HEK293 (cell line): Measurements from ENCODE around the gene KRT79.

Experiments
- KLF16 ChIP-seq: fragments of 450-650 bp; formaldehyde crosslinking; IDR thresholded peaks from 2 replicates; pipeline ENCODE4 v1.5.1; 2017; ENCODE audit warnings: missing biosample characterization, missing genetic modification characterization
- KLF9 ChIP-seq: fragments of 450-650 bp; formaldehyde crosslinking; IDR thresholded peaks from 2 replicates; pipeline ENCODE4 v1.5.1; 2016; ENCODE audit warnings: missing biosample characterization, missing genetic modification characterization, low read depth
- ZNF146 ChIP-seq: fragments of 450-650 bp; formaldehyde crosslinking; IDR thresholded peaks from 2 replicates; pipeline ENCODE4 v1.5.1; 2016; ENCODE audit warnings: missing biosample characterization, missing genetic modification characterization
- ZNF324 ChIP-seq: fragments of 450-650 bp; formaldehyde crosslinking; IDR thresholded peaks from 2 replicates; pipeline ENCODE4 v1.5.1; 2016; ENCODE audit warnings: missing biosample characterization, missing genetic modification characterization
- ZNF596 ChIP-seq: fragments of 450-650 bp; IDR thresholded peaks from 2 replicates; pipeline ENCODE4 v1.5.0; 2018; ENCODE audit warnings: missing biosample characterization, mild to moderate bottlenecking, missing genetic modification characterization, moderate library complexity
- ZNF670 ChIP-seq: fragments of 450-650 bp; formaldehyde crosslinking; IDR thresholded peaks from 2 replicates; pipeline ENCODE4 v1.5.1; 2016; ENCODE audit warnings: missing biosample characterization, missing genetic modification characterization, low read depth
- TF ChIP-seq, protein P1 (sequence below): fragments of 450-650 bp; formaldehyde crosslinking; IDR thresholded peaks from 2 replicates; pipeline ENCODE4 v1.5.1; 2016; ENCODE audit warnings: missing biosample characterization, missing genetic modification characterization
- TF ChIP-seq, protein P2 (sequence below): fragments of 450-650 bp; formaldehyde crosslinking; IDR thresholded peaks from 2 replicates; pipeline ENCODE4 v1.5.1; 2016; ENCODE audit warnings: missing biosample characterization, missing genetic modification characterization, borderline replicate concordance
- TF ChIP-seq, protein P3 (sequence below): fragments of 450-650 bp; formaldehyde crosslinking; IDR thresholded peaks from 2 replicates; pipeline ENCODE4 v1.5.1; 2016; ENCODE audit warnings: missing biosample characterization, missing genetic modification characterization
- TF ChIP-seq, protein P4 (sequence below): fragments of 450-650 bp; formaldehyde crosslinking; IDR thresholded peaks from 2 replicates; pipeline ENCODE4 v1.5.1; 2016; ENCODE audit warnings: missing biosample characterization, missing genetic modification characterization
- TF ChIP-seq, protein P5 (sequence below): fragments of 450-650 bp; formaldehyde crosslinking; IDR thresholded peaks from 2 replicates; pipeline ENCODE4 v1.5.0; 2017; ENCODE audit warnings: missing biosample characterization, missing genetic modification characterization, borderline replicate concordance
- TF ChIP-seq, protein P6 (sequence below): fragments of 450-650 bp; formaldehyde crosslinking; IDR thresholded peaks from 2 replicates; pipeline ENCODE4 v1.5.1; 2016; ENCODE audit warnings: missing biosample characterization, missing genetic modification characterization

DNA sequence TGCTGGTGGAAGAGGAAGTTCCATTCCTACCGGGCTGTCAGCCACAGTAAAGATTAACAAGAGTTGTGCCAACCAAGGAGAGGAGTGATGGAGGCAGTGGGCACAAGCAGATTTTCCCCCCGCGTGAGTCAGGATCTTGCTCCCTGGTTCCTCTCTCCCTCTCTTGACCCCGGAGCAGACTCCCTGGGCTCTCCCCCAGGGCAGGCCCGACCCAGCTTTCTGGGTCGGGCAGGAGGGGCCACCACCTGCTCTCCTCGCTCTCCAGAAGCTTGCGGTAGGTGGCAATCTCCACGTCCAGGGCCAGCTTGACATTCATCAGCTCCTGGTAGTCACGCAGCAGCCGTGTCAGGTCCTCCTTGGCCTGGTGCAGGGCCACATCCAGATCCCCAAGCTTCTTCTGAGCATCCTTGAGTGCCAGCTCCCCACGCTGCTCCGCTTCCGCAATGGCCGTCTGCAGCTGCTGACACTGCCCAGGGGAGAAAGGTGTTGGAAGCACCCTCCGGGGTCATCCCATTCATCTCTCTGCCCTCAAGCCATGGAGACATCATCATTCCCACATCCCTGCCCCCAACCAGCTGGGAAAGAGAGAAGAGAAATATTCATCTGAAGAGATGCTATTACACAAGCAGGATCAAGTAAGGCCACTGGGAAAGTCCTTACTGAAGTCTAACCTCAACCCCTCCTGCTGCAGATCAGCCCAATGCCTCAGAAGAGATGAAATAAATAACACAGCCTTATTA, 11.2 kb downstream of the KRT79 start:
- TF ChIP-seq, protein P1, sequence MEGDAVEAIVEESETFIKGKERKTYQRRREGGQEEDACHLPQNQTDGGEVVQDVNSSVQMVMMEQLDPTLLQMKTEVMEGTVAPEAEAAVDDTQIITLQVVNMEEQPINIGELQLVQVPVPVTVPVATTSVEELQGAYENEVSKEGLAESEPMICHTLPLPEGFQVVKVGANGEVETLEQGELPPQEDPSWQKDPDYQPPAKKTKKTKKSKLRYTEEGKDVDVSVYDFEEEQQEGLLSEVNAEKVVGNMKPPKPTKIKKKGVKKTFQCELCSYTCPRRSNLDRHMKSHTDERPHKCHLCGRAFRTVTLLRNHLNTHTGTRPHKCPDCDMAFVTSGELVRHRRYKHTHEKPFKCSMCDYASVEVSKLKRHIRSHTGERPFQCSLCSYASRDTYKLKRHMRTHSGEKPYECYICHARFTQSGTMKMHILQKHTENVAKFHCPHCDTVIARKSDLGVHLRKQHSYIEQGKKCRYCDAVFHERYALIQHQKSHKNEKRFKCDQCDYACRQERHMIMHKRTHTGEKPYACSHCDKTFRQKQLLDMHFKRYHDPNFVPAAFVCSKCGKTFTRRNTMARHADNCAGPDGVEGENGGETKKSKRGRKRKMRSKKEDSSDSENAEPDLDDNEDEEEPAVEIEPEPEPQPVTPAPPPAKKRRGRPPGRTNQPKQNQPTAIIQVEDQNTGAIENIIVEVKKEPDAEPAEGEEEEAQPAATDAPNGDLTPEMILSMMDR (tag by site-specific recombination): no peak
- TF ChIP-seq ZNF596 (tag by site-specific recombination): no peak
- no peak for TF ChIP-seq ZNF670 (tag by site-specific recombination)
- no peak for TF ChIP-seq KLF16 (tag by site-specific recombination)
- TF ChIP-seq ZNF324 (tag by site-specific recombination): no peak
- TF ChIP-seq, protein P2, sequence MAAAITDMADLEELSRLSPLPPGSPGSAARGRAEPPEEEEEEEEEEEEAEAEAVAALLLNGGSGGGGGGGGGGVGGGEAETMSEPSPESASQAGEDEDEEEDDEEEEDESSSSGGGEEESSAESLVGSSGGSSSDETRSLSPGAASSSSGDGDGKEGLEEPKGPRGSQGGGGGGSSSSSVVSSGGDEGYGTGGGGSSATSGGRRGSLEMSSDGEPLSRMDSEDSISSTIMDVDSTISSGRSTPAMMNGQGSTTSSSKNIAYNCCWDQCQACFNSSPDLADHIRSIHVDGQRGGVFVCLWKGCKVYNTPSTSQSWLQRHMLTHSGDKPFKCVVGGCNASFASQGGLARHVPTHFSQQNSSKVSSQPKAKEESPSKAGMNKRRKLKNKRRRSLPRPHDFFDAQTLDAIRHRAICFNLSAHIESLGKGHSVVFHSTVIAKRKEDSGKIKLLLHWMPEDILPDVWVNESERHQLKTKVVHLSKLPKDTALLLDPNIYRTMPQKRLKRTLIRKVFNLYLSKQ: no peak
- TF ChIP-seq, protein P3, sequence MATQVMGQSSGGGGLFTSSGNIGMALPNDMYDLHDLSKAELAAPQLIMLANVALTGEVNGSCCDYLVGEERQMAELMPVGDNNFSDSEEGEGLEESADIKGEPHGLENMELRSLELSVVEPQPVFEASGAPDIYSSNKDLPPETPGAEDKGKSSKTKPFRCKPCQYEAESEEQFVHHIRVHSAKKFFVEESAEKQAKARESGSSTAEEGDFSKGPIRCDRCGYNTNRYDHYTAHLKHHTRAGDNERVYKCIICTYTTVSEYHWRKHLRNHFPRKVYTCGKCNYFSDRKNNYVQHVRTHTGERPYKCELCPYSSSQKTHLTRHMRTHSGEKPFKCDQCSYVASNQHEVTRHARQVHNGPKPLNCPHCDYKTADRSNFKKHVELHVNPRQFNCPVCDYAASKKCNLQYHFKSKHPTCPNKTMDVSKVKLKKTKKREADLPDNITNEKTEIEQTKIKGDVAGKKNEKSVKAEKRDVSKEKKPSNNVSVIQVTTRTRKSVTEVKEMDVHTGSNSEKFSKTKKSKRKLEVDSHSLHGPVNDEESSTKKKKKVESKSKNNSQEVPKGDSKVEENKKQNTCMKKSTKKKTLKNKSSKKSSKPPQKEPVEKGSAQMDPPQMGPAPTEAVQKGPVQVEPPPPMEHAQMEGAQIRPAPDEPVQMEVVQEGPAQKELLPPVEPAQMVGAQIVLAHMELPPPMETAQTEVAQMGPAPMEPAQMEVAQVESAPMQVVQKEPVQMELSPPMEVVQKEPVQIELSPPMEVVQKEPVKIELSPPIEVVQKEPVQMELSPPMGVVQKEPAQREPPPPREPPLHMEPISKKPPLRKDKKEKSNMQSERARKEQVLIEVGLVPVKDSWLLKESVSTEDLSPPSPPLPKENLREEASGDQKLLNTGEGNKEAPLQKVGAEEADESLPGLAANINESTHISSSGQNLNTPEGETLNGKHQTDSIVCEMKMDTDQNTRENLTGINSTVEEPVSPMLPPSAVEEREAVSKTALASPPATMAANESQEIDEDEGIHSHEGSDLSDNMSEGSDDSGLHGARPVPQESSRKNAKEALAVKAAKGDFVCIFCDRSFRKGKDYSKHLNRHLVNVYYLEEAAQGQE (tag by site-specific recombination): no peak
- TF ChIP-seq, protein P4, sequence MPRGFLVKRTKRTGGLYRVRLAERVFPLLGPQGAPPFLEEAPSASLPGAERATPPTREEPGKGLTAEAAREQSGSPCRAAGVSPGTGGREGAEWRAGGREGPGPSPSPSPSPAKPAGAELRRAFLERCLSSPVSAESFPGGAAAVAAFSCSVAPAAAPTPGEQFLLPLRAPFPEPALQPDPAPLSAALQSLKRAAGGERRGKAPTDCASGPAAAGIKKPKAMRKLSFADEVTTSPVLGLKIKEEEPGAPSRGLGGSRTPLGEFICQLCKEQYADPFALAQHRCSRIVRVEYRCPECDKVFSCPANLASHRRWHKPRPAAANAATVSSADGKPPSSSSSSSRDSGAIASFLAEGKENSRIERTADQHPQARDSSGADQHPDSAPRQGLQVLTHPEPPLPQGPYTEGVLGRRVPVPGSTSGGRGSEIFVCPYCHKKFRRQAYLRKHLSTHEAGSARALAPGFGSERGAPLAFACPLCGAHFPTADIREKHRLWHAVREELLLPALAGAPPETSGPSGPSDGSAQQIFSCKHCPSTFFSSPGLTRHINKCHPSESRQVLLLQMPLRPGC: no peak
- no peak for TF ChIP-seq ZNF146
- TF ChIP-seq, protein P5, sequence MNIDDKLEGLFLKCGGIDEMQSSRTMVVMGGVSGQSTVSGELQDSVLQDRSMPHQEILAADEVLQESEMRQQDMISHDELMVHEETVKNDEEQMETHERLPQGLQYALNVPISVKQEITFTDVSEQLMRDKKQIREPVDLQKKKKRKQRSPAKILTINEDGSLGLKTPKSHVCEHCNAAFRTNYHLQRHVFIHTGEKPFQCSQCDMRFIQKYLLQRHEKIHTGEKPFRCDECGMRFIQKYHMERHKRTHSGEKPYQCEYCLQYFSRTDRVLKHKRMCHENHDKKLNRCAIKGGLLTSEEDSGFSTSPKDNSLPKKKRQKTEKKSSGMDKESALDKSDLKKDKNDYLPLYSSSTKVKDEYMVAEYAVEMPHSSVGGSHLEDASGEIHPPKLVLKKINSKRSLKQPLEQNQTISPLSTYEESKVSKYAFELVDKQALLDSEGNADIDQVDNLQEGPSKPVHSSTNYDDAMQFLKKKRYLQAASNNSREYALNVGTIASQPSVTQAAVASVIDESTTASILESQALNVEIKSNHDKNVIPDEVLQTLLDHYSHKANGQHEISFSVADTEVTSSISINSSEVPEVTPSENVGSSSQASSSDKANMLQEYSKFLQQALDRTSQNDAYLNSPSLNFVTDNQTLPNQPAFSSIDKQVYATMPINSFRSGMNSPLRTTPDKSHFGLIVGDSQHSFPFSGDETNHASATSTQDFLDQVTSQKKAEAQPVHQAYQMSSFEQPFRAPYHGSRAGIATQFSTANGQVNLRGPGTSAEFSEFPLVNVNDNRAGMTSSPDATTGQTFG (tag by site-specific recombination): no peak
- TF ChIP-seq, protein P6, sequence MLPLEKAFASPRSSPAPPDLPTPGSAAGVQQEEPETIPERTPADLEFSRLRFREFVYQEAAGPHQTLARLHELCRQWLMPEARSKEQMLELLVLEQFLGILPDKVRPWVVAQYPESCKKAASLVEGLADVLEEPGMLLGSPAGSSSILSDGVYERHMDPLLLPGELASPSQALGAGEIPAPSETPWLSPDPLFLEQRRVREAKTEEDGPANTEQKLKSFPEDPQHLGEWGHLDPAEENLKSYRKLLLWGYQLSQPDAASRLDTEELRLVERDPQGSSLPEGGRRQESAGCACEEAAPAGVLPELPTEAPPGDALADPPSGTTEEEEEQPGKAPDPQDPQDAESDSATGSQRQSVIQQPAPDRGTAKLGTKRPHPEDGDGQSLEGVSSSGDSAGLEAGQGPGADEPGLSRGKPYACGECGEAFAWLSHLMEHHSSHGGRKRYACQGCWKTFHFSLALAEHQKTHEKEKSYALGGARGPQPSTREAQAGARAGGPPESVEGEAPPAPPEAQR (tag by site-specific recombination): no peak
- TF ChIP-seq KLF9 (tag by site-specific recombination): no peak
